Measurements from ENCODE around the gene C19orf53. TPM values are rescaled to one million over a fixed set of nuclear protein-coding genes. Genes with fewer than 3 reads are reported as not detected.

The C19orf53 gene
- total RNA-seq, 2 donors from 2014 or later, result 62.4 to 73.0 TPM

GRCh38 chr19:13812544-13812943, 38.3 kb downstream of the C19orf53 start:
- Mint-ChIP-seq H3K4me3 (no peak overlapping the region), H3K27me3 (no peaks in the 10 kb centered on the region), H3K27ac (no peak overlapping the region), H3K4me1 (peaks cover 10% of the 10 kb centered on the region), H3K36me3 (ENCODE audit: low read depth) (peaks cover 3% of the 10 kb centered on the region)
- H3K9me3 ChIP-seq (ENCODE audit: control insufficient read depth, low read length, poor library complexity, severe bottlenecking), result no peaks in the 10 kb centered on the region
- DNase-seq (no peak), ATAC-seq (no peak)

GRCh38 chr19:13813147-13813546, 38.9 kb downstream of the C19orf53 start:
- no peak for ATAC-seq
- Mint-ChIP-seq H3K27ac (no peak overlapping the region), H3K4me3 (no peak overlapping the region), H3K27me3 (no peaks in the 10 kb centered on the region), H3K36me3 (ENCODE audit: low read depth) (peaks cover 3% of the 10 kb centered on the region), H3K4me1 (peaks cover 10% of the 10 kb centered on the region)
- H3K9me3 ChIP-seq (ENCODE audit: control insufficient read depth, low read length, poor library complexity, severe bottlenecking), result no peaks in the 10 kb centered on the region
- DNase-seq, result no peak

DNA sequence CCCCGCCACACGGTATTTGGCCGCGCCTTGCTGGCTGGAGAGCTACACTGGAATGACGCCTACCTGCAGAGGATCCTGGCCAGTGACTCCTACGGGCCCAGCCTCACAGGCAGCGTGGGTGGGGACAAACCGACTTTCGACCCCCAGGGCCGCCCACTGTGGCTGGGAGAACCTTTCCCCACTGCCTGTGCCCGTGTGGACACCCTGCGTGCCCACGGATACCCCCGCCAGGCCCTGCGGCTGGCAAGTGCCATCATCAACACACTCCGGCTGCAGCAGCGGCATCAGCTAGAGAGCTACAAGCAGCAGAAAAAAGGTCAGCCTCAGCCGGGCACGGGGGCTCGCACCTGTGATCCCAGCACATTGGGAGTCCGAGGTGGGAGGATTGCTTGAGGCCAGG, 40.3 kb downstream of the C19orf53 start:
- H3K36me3 Mint-ChIP-seq (ENCODE audit: low read depth), result peaks cover 3% of the 10 kb centered on the region
- peaks cover 14% of the 10 kb centered on the region for H3K4me1 Mint-ChIP-seq
- no peaks in the 10 kb centered on the region for H3K9me3 ChIP-seq (ENCODE audit: control insufficient read depth, low read length, poor library complexity, severe bottlenecking)
- no peak for ATAC-seq
- no peaks in the 10 kb centered on the region for H3K27me3 Mint-ChIP-seq
- H3K27ac Mint-ChIP-seq, result no peak overlapping the region
- DNase-seq, result no peak
- H3K4me3 Mint-ChIP-seq, result no peak overlapping the region

DNA sequence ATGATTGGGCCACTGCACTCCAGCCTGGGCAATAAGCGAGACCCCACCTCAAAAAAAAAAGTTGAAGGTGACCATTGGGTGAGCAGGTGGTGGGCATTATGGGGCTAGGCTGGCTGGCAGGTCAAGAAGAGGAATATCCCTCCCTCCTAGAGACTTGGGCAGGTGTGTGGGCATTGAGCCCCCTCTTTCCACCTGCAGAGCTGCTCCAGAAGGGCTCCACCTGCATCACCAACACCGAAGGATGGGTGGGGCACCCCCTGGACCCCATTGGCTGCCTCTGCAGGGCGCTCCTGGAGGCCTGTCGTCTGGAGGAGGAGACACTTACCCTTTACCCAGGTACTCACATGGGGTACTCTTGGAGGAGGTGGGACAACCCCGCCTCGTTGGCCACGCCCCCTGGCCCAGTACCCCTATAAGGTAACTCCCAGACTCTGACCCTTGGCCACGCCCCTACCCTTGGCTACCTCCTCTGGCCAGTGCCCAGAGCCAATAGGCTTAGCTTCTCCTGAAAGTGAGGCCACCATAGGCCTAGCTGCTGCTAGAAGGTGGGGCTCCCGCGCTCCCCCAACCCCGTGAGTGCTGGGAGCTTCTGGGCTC, 42.9 kb downstream of the C19orf53 start:
- no peak overlapping the region for H3K27ac Mint-ChIP-seq
- no peaks in the 10 kb centered on the region for H3K27me3 Mint-ChIP-seq
- H3K36me3 Mint-ChIP-seq (ENCODE audit: low read depth), result peaks cover 3% of the 10 kb centered on the region
- peak; percentile 68 for ATAC-seq
- no peaks in the 10 kb centered on the region for H3K9me3 ChIP-seq (ENCODE audit: control insufficient read depth, low read length, poor library complexity, severe bottlenecking)
- DNase-seq, result no peak
- peaks cover 17% of the 10 kb centered on the region for H3K4me1 Mint-ChIP-seq
- peak overlapping the region; percentile 74 for H3K4me3 Mint-ChIP-seq

- DNase-seq, result peak in 1 of 3 donors; percentile 33
- Mint-ChIP-seq H3K4me1 (peaks cover 17% of the 10 kb centered on the region), H3K4me3 (peak overlapping the region; percentile 74)
These were observed 43.5 kb downstream of the C19orf53 start for GRCh38 chr19:13817615-13818371.

GRCh38 chr19:13819238-13819637, 45.0 kb downstream of the C19orf53 start:
- H3K27ac Mint-ChIP-seq, result no peak overlapping the region
- H3K9me3 ChIP-seq (ENCODE audit: control insufficient read depth, low read length, poor library complexity, severe bottlenecking), result no peaks in the 10 kb centered on the region
- no peaks in the 10 kb centered on the region for H3K27me3 Mint-ChIP-seq
- H3K36me3 Mint-ChIP-seq (ENCODE audit: low read depth), result peaks cover 3% of the 10 kb centered on the region
- DNase-seq (no peak), ATAC-seq (no peak)
- peaks cover 18% of the 10 kb centered on the region for H3K4me1 Mint-ChIP-seq
- peak overlapping the region; percentile 33 for H3K4me3 Mint-ChIP-seq

More at GRCh38 chr19:13817615-13818371, 43.5 kb downstream of the C19orf53 start:
- peak; percentile 86 for ATAC-seq
- Mint-ChIP-seq H3K36me3 (ENCODE audit: low read depth) (peaks cover 3% of the 10 kb centered on the region), H3K27ac (no peak overlapping the region), H3K27me3 (no peaks in the 10 kb centered on the region)
- no peaks in the 10 kb centered on the region for H3K9me3 ChIP-seq (ENCODE audit: control insufficient read depth, low read length, poor library complexity, severe bottlenecking)

- H3K4me1 Mint-ChIP-seq, result peaks cover 23% of the 10 kb centered on the region
- no peak for DNase-seq
- peaks cover 3% of the 10 kb centered on the region for H3K36me3 Mint-ChIP-seq (ENCODE audit: low read depth)
- no peak overlapping the region for H3K27ac Mint-ChIP-seq
- H3K27me3 Mint-ChIP-seq, result no peaks in the 10 kb centered on the region
- H3K9me3 ChIP-seq (ENCODE audit: control insufficient read depth, low read length, poor library complexity, severe bottlenecking), result no peaks in the 10 kb centered on the region
- no peak for ATAC-seq
- H3K4me3 Mint-ChIP-seq, result no peak overlapping the region
These were observed 47.0 kb downstream of the C19orf53 start for GRCh38 chr19:13821292-13821691.

DNA sequence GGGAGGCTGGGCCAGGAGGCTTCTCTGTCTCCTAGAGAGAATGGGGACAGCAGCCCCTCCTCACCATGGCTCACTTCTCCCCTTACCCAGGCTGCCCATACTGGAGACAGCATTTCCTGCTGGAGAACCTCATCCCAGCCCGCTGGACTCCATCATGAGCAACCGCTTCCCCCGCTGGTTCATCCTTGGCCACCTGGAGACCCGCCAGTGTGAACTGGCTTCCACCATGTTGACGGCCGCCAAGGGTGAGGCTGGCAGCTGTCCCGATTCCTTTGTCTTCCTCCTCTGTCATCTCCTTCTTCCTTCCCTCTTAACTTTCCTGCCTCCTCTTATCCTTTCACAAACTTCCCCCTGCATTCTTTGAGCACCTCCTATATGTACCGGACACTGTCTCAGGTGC, 49.0 kb downstream of the C19orf53 start:
- H3K9me3 ChIP-seq (ENCODE audit: control insufficient read depth, low read length, poor library complexity, severe bottlenecking), result no peaks in the 10 kb centered on the region
- H3K4me1 Mint-ChIP-seq, result peaks cover 21% of the 10 kb centered on the region
- ATAC-seq (no peak), DNase-seq (no peak)
- H3K27ac Mint-ChIP-seq, result peak overlapping the region; percentile 19
- no peaks in the 10 kb centered on the region for H3K27me3 Mint-ChIP-seq
- peaks cover 5% of the 10 kb centered on the region for H3K36me3 Mint-ChIP-seq (ENCODE audit: low read depth)
- peak overlapping the region; percentile 12 for H3K4me3 Mint-ChIP-seq

DNA sequence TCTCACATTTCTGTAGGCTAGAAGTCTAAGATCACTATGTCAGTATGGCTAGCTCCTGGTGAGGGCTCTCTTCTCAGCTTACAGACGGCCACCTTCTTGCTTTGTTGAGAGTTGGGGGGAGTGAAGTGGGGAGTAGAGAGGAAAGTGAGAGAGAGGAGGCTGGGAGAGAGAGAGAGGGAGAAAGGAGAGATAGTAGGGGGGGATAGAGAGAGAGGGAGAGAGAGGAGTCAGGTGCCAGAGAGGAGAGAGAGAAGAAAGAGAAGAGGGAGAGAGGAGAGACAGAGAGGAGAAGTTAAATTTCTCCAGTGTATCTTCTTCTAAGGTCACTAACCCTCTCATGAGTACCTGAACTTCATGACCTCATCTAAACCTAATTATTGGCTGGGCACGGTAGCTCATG, 49.6 kb downstream of the C19orf53 start:
- H3K4me1 Mint-ChIP-seq, result peaks cover 18% of the 10 kb centered on the region
- no peaks in the 10 kb centered on the region for H3K27me3 Mint-ChIP-seq
- H3K27ac Mint-ChIP-seq, result peak overlapping the region; percentile 19
- H3K36me3 Mint-ChIP-seq (ENCODE audit: low read depth), result peaks cover 5% of the 10 kb centered on the region
- DNase-seq (no peak), ATAC-seq (no peak)
- no peaks in the 10 kb centered on the region for H3K9me3 ChIP-seq (ENCODE audit: control insufficient read depth, low read length, poor library complexity, severe bottlenecking)
- H3K4me3 Mint-ChIP-seq, result no peak overlapping the region

DNA sequence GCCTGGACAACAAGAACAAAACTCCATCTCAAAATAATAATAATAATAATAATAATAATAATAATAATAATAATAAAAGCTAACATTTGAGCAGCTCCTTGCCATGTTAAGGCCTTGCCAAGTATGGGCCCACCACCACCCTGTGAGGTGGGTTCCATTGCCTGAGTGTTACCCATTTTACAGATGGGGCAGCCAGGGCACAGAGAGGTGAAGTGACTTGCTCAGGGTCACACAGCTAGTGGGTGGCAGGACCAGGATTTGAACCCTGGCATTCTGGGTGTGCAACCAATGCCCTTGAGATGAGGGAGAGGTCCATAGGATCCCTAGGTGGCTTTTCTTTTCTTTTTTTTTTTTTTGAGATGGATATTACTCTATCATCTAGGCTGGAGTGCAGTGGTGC, 50.4 kb downstream of the C19orf53 start:
- Mint-ChIP-seq H3K4me3 (no peak overlapping the region), H3K27ac (no peak overlapping the region), H3K36me3 (ENCODE audit: low read depth) (peaks cover 5% of the 10 kb centered on the region), H3K27me3 (no peaks in the 10 kb centered on the region), H3K4me1 (peaks cover 18% of the 10 kb centered on the region)
- ATAC-seq, result no peak
- no peak for DNase-seq
- H3K9me3 ChIP-seq (ENCODE audit: control insufficient read depth, low read length, poor library complexity, severe bottlenecking), result no peaks in the 10 kb centered on the region

DNA sequence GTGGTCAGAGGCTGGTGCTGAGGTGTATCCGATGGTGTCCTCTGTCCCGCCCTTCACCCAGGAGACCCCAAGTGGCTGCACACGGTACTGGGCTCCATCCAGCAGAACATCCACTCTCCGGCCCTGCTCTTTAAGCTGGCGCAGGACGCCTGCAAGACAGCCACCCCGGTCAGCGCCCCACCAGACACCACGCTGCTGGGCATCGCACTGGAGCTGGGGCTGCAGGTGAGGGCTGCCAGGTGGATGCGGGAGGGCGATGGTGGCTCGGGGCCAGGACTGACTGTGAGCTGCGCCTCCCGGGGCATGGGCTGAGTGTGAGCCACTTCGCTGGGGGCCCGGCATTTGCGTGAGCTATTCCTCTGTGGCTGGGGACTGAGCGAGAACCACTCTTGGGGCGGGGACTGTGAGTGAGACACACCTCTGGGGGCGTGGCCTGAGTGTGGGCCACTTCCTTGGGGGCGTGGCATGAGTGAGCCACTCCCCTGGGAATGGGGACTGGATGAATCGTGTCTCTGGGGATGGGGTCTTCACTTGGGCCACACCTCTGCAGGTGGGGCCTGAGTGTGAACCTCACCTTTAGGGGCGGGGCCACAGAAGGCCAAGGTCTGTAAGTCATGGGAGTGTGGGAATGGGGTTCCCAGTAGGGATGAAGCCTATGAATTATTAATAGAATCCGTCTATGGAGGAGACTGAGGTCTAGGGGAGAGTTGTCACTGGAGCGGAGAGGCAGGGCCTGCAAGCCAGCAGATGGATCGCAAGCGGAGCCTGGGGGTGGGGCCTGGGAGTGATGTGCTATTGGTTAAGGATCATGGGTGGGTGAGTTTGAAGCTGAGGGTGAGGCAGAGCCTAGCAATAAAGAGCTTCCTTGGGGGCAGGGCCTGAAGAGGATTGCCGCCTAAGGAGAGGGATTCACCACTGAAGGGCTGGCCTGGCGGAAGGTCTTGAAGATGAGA, 51.5 kb downstream of the C19orf53 start:
- Mint-ChIP-seq H3K4me3 (no peak overlapping the region), H3K27ac (peak overlapping the region; percentile 53), H3K27me3 (no peaks in the 10 kb centered on the region), H3K36me3 (ENCODE audit: low read depth) (peaks cover 5% of the 10 kb centered on the region), H3K4me1 (peaks cover 19% of the 10 kb centered on the region)
- DNase-seq (no peak), ATAC-seq (no peak)
- no peaks in the 10 kb centered on the region for H3K9me3 ChIP-seq (ENCODE audit: control insufficient read depth, low read length, poor library complexity, severe bottlenecking)

GRCh38 chr19:13826652-13827235, 52.5 kb downstream of the C19orf53 start:
- ATAC-seq, result no peak
- H3K36me3 Mint-ChIP-seq (ENCODE audit: low read depth), result peaks cover 5% of the 10 kb centered on the region
- no peaks in the 10 kb centered on the region for H3K27me3 Mint-ChIP-seq
- H3K27ac Mint-ChIP-seq, result peak overlapping the region; percentile 53
- no peak for DNase-seq
- no peaks in the 10 kb centered on the region for H3K9me3 ChIP-seq (ENCODE audit: control insufficient read depth, low read length, poor library complexity, severe bottlenecking)
- peaks cover 24% of the 10 kb centered on the region for H3K4me1 Mint-ChIP-seq
- peak overlapping the region; percentile 49 for H3K4me3 Mint-ChIP-seq

GRCh38 chr19:13827656-13828055, 53.4 kb downstream of the C19orf53 start:
- no peaks in the 10 kb centered on the region for H3K9me3 ChIP-seq (ENCODE audit: control insufficient read depth, low read length, poor library complexity, severe bottlenecking)
- Mint-ChIP-seq H3K36me3 (ENCODE audit: low read depth) (peaks cover 5% of the 10 kb centered on the region), H3K4me3 (no peak overlapping the region), H3K4me1 (peaks cover 27% of the 10 kb centered on the region), H3K27ac (peak overlapping the region; percentile 86), H3K27me3 (no peaks in the 10 kb centered on the region)
- DNase-seq (no peak), ATAC-seq (no peak)

Measured in T-helper 17 cell (primary cell).